Coronary artery (tissue), 2 donors: Measurements from ENCODE around the gene GALNT18.

ENCODE experiments used
- DNase-seq: peaks from one replicate; pipeline ENCODE4 v3.0.0-alpha.2; 2017; ENCODE audit warnings: low spot score
- H3K27ac ChIP-seq, 2 donors: fragments of 200-600 bp; sonication (generic); one replicate each; pipeline ENCODE4 v1.5.1; 2016 to 2019
- H3K4me3 ChIP-seq: fragments of 200-600 bp; sonication (generic); 2 replicates; pipeline ENCODE4 v1.5.1; 2016; ENCODE audit warnings: mild to moderate bottlenecking, moderate library complexity
- TF ChIP-seq, protein P1 (sequence below): fragments of 200-600 bp; sonication (generic); IDR thresholded peaks from one replicate; pipeline ENCODE4 v1.5.1; 2019; ENCODE audit warnings: antibody characterized with exemption

The GALNT18 gene

GRCh38 chr11:11318461-11318860 lies 303.3 kb downstream of the GALNT18 start:
- TF ChIP-seq, protein P1, sequence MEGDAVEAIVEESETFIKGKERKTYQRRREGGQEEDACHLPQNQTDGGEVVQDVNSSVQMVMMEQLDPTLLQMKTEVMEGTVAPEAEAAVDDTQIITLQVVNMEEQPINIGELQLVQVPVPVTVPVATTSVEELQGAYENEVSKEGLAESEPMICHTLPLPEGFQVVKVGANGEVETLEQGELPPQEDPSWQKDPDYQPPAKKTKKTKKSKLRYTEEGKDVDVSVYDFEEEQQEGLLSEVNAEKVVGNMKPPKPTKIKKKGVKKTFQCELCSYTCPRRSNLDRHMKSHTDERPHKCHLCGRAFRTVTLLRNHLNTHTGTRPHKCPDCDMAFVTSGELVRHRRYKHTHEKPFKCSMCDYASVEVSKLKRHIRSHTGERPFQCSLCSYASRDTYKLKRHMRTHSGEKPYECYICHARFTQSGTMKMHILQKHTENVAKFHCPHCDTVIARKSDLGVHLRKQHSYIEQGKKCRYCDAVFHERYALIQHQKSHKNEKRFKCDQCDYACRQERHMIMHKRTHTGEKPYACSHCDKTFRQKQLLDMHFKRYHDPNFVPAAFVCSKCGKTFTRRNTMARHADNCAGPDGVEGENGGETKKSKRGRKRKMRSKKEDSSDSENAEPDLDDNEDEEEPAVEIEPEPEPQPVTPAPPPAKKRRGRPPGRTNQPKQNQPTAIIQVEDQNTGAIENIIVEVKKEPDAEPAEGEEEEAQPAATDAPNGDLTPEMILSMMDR, result no peak
- DNase-seq, result no peak
- Histone ChIP-seq H3K27ac (no peak overlapping the region), H3K4me3 (no peak overlapping the region)

GRCh38 chr11:11316651-11317230 lies 305.1 kb downstream of the GALNT18 start:
- DNase-seq, result no peak
- H3K27ac ChIP-seq, result no peak overlapping the region
- TF ChIP-seq, protein P1, result no peak
- no peak overlapping the region for H3K4me3 ChIP-seq

- Histone ChIP-seq H3K27ac (peak overlapping the region; percentile 45 to 61), H3K4me3 (no peak overlapping the region)
- no peak for DNase-seq
- TF ChIP-seq, protein P1, result no peak
These were observed 307.7 kb downstream of the GALNT18 start for GRCh38 chr11:11313902-11314692.

DNA sequence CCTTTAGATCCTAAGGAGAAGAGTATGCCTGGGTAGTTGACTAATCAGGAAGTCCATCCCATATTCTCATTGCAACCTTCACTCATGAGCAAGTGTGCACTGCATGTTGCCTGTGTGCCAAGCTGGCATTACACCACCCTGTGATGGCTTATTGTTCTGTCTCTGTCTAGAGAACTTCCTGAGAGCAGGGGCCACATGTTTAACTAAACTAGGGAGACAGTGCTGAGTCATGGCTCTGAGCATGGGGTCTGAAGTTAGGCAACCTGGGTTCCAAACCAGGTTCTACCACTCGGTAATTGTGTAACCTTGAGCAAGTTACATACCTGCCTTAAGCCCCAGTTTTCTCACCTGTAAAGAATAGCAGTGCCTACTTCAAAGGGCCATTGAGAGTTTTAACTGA lies 308.4 kb downstream of the GALNT18 start:
- H3K27ac ChIP-seq, result peak overlapping the region; percentile 45 to 61
- H3K4me3 ChIP-seq, result no peak overlapping the region
- TF ChIP-seq, protein P1, result no peak
- no peak for DNase-seq

DNA sequence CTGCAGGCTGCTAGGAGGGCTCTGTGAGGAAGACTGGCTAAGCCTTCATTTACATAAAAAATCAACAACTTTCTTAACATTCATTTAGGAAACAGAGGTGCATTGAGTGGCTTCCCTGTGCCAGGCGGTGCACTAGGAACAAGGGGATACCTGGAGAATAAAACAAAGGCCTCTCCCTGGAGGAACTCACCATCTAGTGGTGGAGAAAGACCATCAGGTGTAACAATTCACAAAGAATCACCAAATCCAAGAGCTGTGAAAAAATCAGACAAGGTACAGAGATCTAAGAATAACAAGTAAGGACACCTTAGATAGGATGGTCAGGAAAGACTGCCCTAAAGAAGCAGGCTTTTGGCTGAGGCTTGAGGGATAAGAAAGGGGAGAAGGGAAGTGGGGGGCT lies 309.1 kb downstream of the GALNT18 start:
- no peak overlapping the region for H3K4me3 ChIP-seq
- TF ChIP-seq, protein P1, result no peak
- no peak for DNase-seq
- H3K27ac ChIP-seq, result peak overlapping the region in 1 of 2 donors; percentile 61

- TF ChIP-seq, protein P1, result no peak
- DNase-seq, result no peak
- no peak overlapping the region for H3K4me3 ChIP-seq
- H3K27ac ChIP-seq, result no peak overlapping the region
These were observed 310.6 kb downstream of the GALNT18 start for GRCh38 chr11:11311169-11311568.

GRCh38 chr11:11309906-11310305 lies 311.9 kb downstream of the GALNT18 start:
- H3K4me3 ChIP-seq, result no peak overlapping the region
- DNase-seq, result no peak
- TF ChIP-seq, protein P1, result no peak
- H3K27ac ChIP-seq, result no peak overlapping the region
